Loucy (cell line): Measurements from ENCODE around the gene SERINC1.

Experiments used
- EZH2phosphoT487 ChIP-seq: fragments of 200-600 bp; IDR thresholded peaks from 2 replicates; pipeline ENCODE4 v1.6.1; 2018; ENCODE audit warnings: antibody characterized with exemption, mild to moderate bottlenecking, moderate library complexity, borderline replicate concordance
- TF ChIP-seq, protein P1 (sequence below): fragments of 200-600 bp; sonication (generic); conservative IDR thresholded peaks from 2 replicates; pipeline ENCODE4 v1.5.1; 2014; ENCODE audit warnings: mild to moderate bottlenecking, antibody characterized with exemption, low read length

GRCh38 chr6:122428781-122429180 is 42.8 kb downstream of the SERINC1 start:
- TF ChIP-seq, protein P1, sequence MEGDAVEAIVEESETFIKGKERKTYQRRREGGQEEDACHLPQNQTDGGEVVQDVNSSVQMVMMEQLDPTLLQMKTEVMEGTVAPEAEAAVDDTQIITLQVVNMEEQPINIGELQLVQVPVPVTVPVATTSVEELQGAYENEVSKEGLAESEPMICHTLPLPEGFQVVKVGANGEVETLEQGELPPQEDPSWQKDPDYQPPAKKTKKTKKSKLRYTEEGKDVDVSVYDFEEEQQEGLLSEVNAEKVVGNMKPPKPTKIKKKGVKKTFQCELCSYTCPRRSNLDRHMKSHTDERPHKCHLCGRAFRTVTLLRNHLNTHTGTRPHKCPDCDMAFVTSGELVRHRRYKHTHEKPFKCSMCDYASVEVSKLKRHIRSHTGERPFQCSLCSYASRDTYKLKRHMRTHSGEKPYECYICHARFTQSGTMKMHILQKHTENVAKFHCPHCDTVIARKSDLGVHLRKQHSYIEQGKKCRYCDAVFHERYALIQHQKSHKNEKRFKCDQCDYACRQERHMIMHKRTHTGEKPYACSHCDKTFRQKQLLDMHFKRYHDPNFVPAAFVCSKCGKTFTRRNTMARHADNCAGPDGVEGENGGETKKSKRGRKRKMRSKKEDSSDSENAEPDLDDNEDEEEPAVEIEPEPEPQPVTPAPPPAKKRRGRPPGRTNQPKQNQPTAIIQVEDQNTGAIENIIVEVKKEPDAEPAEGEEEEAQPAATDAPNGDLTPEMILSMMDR, result no peak
- TF ChIP-seq EZH2phosphoT487, result no peak
